ENCODE measurements around the gene PRKCH.

GRCh38 chr14:61287196-61287595 is 34.2 kb upstream of the PRKCH start:
- TF ChIP-seq POLR2A (IDR thresholded peaks at IDR 0.05) (no peak), CTCF (IDR thresholded peaks at IDR 0.05) (no peak)

All from body of pancreas (tissue), 4 donors.